Fibroblast of lung (primary cell): Measurements from ENCODE around the gene DPP6.

Source experiments
- CTCF ChIP-seq, 2 donors: IDR thresholded peaks in 1 of 2; conservative IDR thresholded peaks in 1 of 2; 1 replicate in 1 of 2; 2 replicates in 1 of 2; pipeline ENCODE4 v1.5.1; 2011 to 2012; ENCODE audit warnings: low read length in 2 of 2, control low read depth in 1 of 2, inconsistent platforms in 1 of 2, low read depth in 1 of 2, mild to moderate bottlenecking in 1 of 2
- EZH2 ChIP-seq: IDR thresholded peaks from 2 replicates; pipeline ENCODE4 v1.5.1; 2012; ENCODE audit warnings: low read length, control low read depth, mild to moderate bottlenecking; ENCODE audit errors: missing control alignments

GRCh38 chr7:154178895-154179294 lies 126.7 kb downstream of the DPP6 start:
- no peak for TF ChIP-seq EZH2
- TF ChIP-seq CTCF (conservative IDR thresholded peaks at IDR 0.05 in 1 of 2, IDR thresholded peaks at IDR 0.05 in 1 of 2; ENCODE audit: low read depth in 1 of 2, low read length in 2 of 2) = no peak
